IPS DF 6.9 (cell line): ENCODE measurements around the gene GNMT.
A peak's percentile ranks its signal among the peaks of the same experiment; 100 is the strongest.
"Not testable (repeated sequence)": the region's sequence is repeated elsewhere in the genome, so short reads cannot be mapped to it uniquely, and the experiment has no call there.

ENCODE experiments used
- DNase-seq: peaks from one replicate; pipeline ENCODE4 v3.0.0-alpha.2; 2013; ENCODE audit warnings: low read depth, low spot score
- H3K27ac ChIP-seq: one replicate; pipeline ENCODE4 v1.5.1; 2013; ENCODE audit warnings: low read length, control low read depth
- H3K27me3 ChIP-seq: 2 replicates; pipeline ENCODE4 v1.6.1; 2013; ENCODE audit warnings: mild to moderate bottlenecking, low read length; ENCODE audit not compliant: control insufficient read depth, insufficient read depth
- H3K36me3 ChIP-seq: 2 replicates; pipeline ENCODE4 v1.6.1; 2013; ENCODE audit warnings: low read length; ENCODE audit not compliant: control insufficient read depth, insufficient read depth
- H3K4me1 ChIP-seq: 2 replicates; pipeline ENCODE4 v1.6.1; 2013; ENCODE audit warnings: low read length; ENCODE audit not compliant: control insufficient read depth, insufficient read depth
- H3K4me3 ChIP-seq: 2 replicates; pipeline ENCODE4 v1.5.1; 2013; ENCODE audit warnings: mild to moderate bottlenecking, low read length
- H3K9me3 ChIP-seq: 2 replicates; pipeline ENCODE4 v1.6.1; 2013; ENCODE audit warnings: low read length, inconsistent platforms; ENCODE audit not compliant: control insufficient read depth, insufficient read depth
- WGBS: extraction: QIAGEN DNeasy Blood & Tissue Kit; methylation state at CpG from one replicate; pipeline ENCODE4 v1.1.7; 2013; ENCODE audit warnings: mixed read lengths, missing lambda C conversion rate; ENCODE audit not compliant: insufficient read length, insufficient coverage; 5-methylcytosine and 5-hydroxymethylcytosine counted together

GNMT gene

DNA sequence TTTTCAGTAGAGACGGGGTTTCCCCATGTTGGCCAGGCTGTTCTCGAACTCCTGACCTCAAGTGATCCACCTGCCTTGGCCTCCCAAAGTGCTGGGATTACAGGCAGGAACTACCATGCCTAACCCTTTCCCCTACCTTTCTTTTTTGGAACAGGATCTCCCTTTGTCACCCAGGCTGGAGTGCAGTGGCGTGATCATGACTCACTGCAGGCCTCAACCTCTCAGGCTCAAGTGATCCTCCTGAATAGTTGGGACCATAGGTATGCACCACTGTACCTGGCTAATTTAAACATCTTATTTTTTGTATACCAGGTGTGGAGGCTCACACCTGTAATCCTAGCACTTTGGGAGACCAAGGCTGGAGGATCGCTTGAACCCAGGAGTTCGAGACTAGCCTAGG, 19.2 kb upstream of the GNMT start:
- H3K4me3 ChIP-seq, H3K27me3 ChIP-seq, H3K9me3 ChIP-seq, H3K4me1 ChIP-seq, DNase-seq, H3K27ac ChIP-seq, H3K36me3 ChIP-seq: not testable (repeated sequence)
- no CpG with 5 or more reads among the region's 5 CpGs for WGBS

GRCh38 chr6:42942444-42942843, 18.1 kb upstream of the GNMT start:
- Histone ChIP-seq H3K36me3 (peaks cover 6% of the 10 kb centered on the region), H3K9me3 (no peaks in the 10 kb centered on the region), H3K4me1 (no peaks in the 10 kb centered on the region), H3K27ac (no peak overlapping the region), H3K27me3 (no peaks in the 10 kb centered on the region), H3K4me3 (no peak overlapping the region)
- WGBS, result no CpG with 5 or more reads among the region's 7 CpGs
- DNase-seq, result no peak

- Histone ChIP-seq H3K4me3 (no peak overlapping the region), H3K4me1 (no peaks in the 10 kb centered on the region), H3K27ac (no peak overlapping the region), H3K9me3 (no peaks in the 10 kb centered on the region), H3K27me3 (no peaks in the 10 kb centered on the region), H3K36me3 (0 out of 2 replicates have a peak, but pooled peaks cover 2% of the 10 kb centered on the region)
- no peak for DNase-seq
These were observed 12.6 kb upstream of the GNMT start for GRCh38 chr6:42947950-42948349.

DNA sequence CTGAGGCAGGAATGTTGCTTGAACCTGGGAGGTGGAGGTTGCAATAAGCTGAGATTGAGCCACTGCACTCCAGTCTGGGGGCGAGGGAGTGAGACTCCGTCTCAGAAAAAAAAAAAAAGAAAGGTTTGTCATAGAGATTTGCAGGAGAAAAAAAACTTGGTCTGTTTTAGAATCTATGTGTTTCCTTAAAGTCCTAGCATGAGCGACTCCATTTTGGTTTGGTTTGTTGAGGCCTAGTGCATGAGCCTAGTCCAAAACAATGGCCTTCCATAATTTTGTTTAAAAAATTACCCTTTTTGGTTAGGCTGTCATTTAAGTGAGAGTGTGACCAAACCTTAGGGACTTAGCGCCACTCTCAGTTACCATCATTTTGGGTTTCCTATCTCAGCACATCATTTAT, 8.2 kb upstream of the GNMT start:
- Histone ChIP-seq H3K27ac (no peak overlapping the region), H3K27me3 (no peaks in the 10 kb centered on the region), H3K36me3 (no peaks in the 10 kb centered on the region), H3K4me3 (no peak overlapping the region), H3K9me3 (no peaks in the 10 kb centered on the region), H3K4me1 (no peaks in the 10 kb centered on the region)
- no CpG with 5 or more reads among the region's 4 CpGs for WGBS
- DNase-seq, result no peak

DNA sequence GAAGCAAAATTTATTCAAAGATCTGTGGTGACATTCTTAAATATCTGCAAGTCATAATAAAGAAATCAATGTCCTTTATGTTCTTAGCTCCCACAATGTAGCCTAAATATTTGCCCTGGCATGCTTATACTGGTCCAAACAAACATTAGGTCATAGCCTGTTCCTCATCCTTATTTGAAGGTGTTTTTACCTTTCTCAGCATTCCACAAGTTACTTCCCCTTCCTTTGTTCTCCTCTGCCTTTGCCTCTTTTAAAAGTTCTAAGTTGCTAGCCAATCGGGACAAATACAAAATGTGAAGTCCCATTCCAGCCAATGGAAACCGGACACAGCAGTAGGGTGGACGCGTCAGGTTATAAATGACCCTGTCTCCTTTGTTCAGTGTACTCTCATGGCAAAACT, 6.1 kb upstream of the GNMT start:
- not testable (repeated sequence) for H3K27me3 ChIP-seq, DNase-seq, H3K4me3 ChIP-seq, H3K27ac ChIP-seq, H3K4me1 ChIP-seq, H3K9me3 ChIP-seq, H3K36me3 ChIP-seq
- no CpG with 5 or more reads among the region's 4 CpGs for WGBS

DNA sequence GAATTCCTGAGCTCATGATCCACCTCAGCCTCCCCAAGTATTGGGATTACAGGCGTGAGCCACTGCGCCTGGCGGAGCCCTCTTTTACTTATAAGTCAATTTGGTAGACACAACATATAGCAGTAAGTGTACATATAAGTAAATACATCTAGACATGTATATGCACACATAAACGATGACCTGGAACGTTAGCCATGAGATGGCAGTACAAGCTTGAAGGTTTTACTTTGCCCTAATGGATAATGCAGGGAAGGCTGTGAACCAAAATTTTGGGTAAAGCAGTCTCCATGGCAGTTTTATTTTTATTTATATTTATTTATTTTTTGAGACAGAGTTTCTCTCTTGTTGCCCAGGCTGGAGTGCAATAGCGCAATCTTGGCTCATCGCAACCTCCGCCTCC, 2.4 kb upstream of the GNMT start:
- Histone ChIP-seq H3K4me3 (no peak overlapping the region), H3K36me3 (no peaks in the 10 kb centered on the region), H3K27me3 (no peaks in the 10 kb centered on the region), H3K9me3 (no peaks in the 10 kb centered on the region), H3K27ac (no peak overlapping the region), H3K4me1 (peaks cover 2% of the 10 kb centered on the region; the same call in 1 of the 2 replicates)
- no peak for DNase-seq
- WGBS, result no CpG with 5 or more reads among the region's 8 CpGs

- no peaks in the 10 kb centered on the region for H3K27me3 ChIP-seq
- H3K4me1 ChIP-seq, result peaks cover 4% of the 10 kb centered on the region; the same call in 1 of the 2 replicates
- H3K4me3 ChIP-seq, result peak overlapping the region; percentile 61; the same call in 1 of the 2 replicates
- H3K27ac ChIP-seq, result no peak overlapping the region
- H3K9me3 ChIP-seq, result no peaks in the 10 kb centered on the region
- no peaks in the 10 kb centered on the region for H3K36me3 ChIP-seq
- no CpG with 5 or more reads among the region's 13 CpGs for WGBS
- no peak for DNase-seq
These were observed 674 bp upstream of the GNMT start for GRCh38 chr6:42959917-42960242.

DNA sequence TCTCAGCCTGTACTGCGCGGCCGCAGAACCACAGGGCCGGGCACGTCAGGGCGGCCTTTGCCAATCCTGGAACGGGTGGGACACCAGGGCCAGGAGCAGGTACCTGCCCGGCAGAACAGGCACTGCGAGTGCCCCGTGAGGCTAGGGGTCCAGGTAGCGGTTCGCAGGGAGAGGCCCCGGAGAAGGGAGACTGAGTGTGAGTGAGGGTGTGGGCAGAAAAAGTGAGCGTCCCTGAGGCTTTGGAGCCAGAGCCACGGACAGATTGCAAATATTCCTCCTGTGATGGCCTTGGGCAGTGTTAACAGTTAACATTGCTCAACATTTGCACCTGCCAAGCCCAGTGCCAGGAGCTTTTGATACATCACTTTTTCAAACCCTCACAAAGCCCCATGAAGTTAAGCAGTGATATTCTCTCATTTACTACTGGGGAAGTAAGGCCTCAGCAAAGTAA, 491 bp downstream of the GNMT start:
- peak overlapping the region; percentile 61; the same call in 1 of the 2 replicates for H3K4me3 ChIP-seq
- H3K36me3 ChIP-seq, result no peaks in the 10 kb centered on the region
- WGBS, result no CpG with 5 or more reads among the region's 15 CpGs
- H3K27me3 ChIP-seq, result no peaks in the 10 kb centered on the region
- no peaks in the 10 kb centered on the region for H3K9me3 ChIP-seq
- no peak overlapping the region for H3K27ac ChIP-seq
- H3K4me1 ChIP-seq, result peaks cover 4% of the 10 kb centered on the region; the same call in 1 of the 2 replicates
- DNase-seq, result no peak

DNA sequence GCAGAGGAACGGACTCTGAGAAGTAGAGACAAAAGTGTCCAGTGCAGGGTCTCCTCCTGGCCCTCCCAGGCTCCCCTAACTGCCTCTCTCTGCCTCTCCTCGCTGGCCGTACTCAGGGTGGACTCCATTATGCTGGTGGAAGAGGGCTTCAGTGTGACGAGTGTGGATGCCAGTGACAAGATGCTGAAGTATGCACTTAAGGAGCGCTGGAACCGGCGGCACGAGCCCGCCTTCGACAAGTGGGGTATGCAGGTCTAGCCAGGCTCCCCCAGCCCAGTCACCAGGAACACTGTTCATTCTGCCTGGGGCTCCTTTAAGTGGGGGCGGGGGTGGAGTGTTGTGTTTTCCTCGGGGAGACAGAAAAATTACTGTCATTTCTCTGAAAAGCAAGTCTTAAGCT, 1.5 kb downstream of the GNMT start:
- H3K36me3 ChIP-seq, result no peaks in the 10 kb centered on the region; the same call in 1 of the 2 replicates
- H3K27me3 ChIP-seq, result no peaks in the 10 kb centered on the region
- no peak overlapping the region for H3K4me3 ChIP-seq
- no peak overlapping the region for H3K27ac ChIP-seq
- WGBS, result no CpG with 5 or more reads among the region's 12 CpGs
- DNase-seq, result no peak
- peaks cover 4% of the 10 kb centered on the region; the same call in 1 of the 2 replicates for H3K4me1 ChIP-seq
- no peaks in the 10 kb centered on the region for H3K9me3 ChIP-seq

DNA sequence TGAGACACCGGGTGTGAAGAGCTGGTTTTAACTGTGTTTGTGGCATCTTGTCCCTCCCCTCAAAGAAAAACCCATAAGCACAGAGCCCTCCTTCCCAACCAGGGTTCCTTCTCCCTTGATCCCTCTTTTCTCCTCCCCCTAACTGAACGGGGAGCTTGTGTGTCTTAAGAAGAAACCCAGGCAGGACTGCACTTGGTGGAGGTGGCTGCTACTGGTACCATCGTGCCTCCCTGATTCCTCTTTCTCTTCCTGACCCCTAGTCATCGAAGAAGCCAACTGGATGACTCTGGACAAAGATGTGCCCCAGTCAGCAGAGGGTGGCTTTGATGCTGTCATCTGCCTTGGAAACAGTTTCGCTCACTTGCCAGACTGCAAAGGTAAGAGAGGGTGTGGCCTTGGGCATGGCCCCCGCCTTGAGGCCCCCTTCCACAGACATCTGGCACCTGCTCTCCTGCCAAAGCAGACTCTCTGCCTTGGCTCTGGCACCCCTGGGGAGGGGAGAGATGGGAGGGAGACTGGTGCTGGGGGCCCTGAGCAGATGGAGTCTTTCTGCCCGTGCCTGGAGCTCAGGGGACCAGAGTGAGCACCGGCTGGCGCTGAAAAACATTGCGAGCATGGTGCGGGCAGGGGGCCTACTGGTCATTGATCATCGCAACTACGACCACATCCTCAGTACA, 2.1 kb downstream of the GNMT start:
- peaks cover 4% of the 10 kb centered on the region; the same call in 1 of the 2 replicates for H3K4me1 ChIP-seq
- no peaks in the 10 kb centered on the region for H3K27me3 ChIP-seq
- DNase-seq, result no peak
- H3K27ac ChIP-seq, result no peak overlapping the region
- no CpG with 5 or more reads among the region's 13 CpGs for WGBS
- peaks cover 3% of the 10 kb centered on the region; the same call in 1 of the 2 replicates for H3K36me3 ChIP-seq
- no peak overlapping the region for H3K4me3 ChIP-seq
- no peaks in the 10 kb centered on the region for H3K9me3 ChIP-seq

- no peak overlapping the region for H3K27ac ChIP-seq
- H3K36me3 ChIP-seq, result peaks cover 3% of the 10 kb centered on the region; the same call in 1 of the 2 replicates
- no peaks in the 10 kb centered on the region for H3K9me3 ChIP-seq
- no peaks in the 10 kb centered on the region for H3K27me3 ChIP-seq
- peaks cover 4% of the 10 kb centered on the region; the same call in 1 of the 2 replicates for H3K4me1 ChIP-seq
- no peak overlapping the region for H3K4me3 ChIP-seq
- WGBS, result no CpG with 5 or more reads among the region's 12 CpGs
- no peak for DNase-seq
These were observed 2.8 kb downstream of the GNMT start for GRCh38 chr6:42963179-42963854.
